ELF-1 (cell line): ENCODE results near the gene PACSIN3.

Experiments used
- DNase-seq: peaks from one replicate; pipeline ENCODE4 v3.0.0-alpha.2; 2016; ENCODE audit warnings: low read depth, low spot score

PACSIN3 gene

DNA sequence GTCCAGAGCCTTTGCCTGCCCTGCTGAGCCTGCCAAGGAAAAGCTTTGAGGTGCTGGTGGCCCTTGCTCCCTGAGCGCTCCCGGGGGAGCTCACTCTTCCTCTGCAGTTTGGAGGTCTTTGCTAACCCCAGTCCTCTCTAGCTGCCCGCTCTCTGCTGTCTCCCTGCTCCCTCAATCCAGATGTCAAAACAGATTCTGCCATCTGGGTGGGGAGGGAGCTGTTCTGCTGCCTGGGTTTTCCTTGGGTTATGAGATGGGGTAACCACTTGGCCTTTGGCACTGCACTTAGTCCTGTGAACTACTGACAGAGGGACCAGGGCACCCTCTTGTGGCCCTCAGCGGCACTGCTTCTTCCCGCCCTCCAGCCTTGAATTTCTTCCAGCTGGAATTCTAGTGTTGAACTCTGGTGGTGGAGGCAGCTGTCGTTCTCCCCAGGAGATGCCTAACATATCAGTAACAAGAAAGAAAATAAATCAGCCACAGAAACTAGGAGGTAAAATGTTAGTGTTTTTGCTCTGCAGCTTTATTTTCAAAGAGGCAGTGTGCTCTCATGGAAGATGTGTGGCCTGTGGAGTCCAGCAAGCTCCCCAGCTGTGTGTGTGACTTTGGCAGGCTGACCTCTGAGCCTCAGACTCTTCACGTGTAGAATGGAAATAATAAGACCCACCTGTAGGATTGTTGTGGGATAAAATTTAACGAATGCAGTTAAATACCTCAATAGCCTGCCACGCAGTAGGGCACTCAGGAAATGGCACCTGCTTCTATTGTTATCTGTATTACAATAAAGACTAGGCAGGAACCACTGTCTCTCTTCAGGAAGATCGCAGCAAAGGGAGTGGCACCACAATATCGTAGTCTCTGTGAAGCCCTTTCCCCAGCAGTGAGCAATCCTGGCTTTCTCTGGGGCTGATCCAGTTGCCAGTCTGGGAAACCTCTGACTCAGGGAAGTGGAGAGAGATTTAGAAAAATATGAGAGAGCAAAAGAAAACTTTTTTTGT is 33.0 kb downstream of the PACSIN3 start:
- DNase-seq, result peak; percentile 93

DNA sequence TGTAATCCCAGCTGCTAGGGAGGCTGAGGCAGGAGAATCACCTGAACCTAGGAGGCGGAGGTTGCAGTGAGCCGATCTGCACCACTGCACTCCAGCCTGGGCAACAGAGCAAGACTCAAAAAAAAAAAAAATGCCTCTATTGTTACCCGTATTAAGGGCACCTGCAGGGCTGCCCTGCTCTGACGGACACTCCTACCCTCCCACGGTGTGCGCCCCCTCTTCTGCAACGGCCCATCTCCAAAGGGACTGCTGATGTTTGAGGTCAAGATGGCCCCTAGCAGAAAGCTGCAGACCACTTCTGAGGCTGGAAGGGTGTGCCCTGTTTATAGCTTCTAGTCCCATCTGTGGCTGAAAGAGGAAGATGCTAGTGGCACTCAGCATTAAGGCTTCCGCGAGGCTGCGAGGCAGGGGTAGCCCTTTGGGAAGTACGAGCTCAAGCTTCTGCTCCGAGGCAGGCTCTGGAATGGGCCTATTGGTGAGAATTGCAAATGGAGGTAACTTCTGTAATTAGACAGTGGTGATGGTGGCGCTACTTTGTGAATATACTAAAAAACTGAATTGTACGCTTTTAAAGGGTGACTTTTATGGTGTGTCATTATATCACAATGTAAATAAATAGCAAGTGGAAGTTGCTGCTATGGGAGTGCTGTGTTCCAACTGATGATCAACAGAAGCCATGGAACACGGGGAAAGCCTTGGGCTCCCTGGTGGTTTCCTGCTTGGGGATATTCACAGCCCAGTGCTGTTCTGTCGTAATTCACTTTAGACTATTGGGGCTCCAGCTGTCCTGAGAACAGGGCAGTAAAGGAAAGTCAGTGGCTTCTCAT is 33.9 kb downstream of the PACSIN3 start:
- no peak for DNase-seq

DNA sequence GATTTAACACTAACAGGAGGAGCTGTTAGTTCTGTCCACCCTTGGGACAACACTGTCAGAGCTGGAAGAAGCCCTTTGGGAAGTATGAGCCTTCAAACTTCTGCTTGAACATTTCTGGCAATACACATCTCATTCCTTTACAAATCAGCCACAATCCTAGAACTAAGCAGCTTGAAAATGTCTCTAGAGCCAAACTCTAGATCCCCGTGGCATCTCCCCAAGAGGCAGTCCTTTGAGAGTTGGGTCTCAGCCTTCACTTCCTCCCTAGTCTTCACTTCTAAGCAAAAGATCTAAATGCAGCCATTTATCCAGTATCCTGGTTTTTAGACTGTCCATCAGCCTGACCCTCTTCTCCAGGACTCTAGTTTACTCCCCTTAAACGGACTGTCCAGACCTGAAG is 36.5 kb downstream of the PACSIN3 start:
- no peak for DNase-seq

DNA sequence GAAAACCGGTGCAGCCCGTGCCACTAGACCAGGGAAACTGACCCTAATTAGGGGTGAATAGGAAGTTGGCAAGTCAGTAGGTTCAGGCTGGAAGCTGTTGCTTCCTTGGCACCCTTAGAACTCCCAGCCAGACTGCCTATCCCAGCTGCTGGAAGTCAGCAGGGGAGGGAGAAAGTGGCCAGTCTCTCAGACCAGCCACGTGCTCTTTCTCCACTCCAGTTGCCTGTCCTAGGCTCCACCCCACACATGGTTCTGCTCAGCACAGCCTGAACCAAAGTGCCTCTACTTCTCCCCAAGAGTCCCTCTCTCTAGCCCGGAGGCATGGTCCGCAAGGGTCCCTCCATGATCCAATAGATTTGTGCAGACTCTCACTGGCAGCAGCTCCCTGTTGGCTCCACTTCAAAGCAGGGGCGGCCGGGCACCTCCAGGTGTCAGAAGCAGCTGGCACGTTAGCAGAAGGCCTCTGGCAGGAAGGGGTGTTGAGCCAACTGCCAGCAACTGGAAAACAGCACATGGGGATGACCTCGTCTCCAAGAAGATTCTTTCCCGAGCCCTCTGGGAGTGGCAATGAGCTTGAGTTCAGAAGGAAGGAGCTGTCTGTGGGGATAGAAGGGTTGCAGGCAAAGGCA is 37.2 kb downstream of the PACSIN3 start:
- DNase-seq, result no peak

DNA sequence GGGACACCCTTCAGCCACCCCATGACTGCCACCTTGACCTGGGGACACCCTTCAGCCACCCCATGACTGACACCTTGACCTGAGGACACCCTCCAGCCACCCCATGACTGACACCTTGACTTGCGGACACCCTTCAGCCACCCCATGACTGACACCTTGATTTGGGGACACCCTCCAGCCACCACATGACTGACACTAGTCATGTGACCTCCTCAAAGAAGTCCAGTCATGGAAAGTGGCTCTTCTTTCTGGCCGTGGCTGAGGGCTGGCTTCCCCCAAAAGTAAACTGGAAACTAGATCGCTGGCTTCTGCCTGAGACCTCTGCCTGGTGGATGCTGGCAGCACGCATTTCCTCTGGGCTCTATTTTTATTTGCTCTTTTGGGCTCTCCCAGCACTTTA is 38.0 kb downstream of the PACSIN3 start:
- DNase-seq, result no peak

DNA sequence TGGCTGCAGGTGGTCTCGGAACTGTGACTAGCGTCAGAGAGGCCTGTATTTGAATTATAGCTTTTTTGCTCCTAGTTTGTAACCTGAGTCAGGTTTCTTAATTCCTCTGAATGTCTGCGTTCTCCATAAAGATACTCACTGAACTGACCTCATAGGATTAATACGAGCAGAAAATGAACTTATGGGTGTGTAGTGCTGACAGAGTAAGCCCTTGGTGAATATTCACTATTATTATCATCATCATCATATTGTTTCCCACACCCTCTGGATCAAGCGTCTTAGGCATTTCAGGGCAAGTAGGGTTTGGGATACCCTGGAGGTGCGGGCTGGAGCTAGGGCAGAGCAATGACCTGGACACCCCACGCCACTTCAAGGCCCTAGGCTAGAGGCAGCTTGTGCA is 38.6 kb downstream of the PACSIN3 start:
- DNase-seq, result no peak

DNA sequence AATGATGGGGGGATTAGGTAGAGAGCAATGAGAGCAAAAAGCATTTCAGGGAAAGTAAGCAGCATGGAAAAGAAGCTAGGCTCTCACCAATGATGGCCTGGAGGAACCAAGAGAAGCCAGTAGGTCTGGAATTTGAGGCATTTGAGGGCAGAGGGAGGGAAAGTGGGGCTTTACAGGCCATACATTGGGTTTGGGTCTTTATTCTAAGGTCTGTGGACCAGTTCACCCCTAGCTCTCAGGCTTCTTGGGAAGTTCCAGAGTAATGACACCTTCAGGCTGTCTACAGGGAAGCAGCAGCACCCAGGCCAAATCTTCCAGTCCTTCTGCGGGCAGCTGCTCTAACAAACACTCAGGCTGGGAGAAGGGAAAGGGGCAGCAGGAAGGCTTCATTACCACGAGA is 39.0 kb downstream of the PACSIN3 start:
- peak; percentile 73 for DNase-seq

DNA sequence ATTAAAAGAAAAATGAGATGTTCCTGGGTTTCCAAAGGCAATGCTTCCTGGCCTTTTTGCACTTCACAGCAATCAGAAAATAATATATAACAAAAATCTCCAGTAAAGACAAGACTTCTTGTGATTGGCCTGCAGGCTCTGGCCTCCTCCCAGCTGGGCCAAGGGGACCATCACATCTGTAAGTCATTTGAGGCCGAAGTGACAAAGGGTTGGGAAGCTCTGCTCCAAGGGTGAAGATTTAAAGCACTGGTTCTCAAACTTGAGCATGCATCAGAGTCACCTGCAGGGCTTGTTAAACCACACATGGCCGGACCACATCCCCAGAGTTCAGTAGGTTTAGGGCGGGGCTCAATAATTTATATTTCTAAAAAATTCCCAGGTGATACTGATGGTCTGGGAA is 41.7 kb downstream of the PACSIN3 start:
- no peak for DNase-seq

DNA sequence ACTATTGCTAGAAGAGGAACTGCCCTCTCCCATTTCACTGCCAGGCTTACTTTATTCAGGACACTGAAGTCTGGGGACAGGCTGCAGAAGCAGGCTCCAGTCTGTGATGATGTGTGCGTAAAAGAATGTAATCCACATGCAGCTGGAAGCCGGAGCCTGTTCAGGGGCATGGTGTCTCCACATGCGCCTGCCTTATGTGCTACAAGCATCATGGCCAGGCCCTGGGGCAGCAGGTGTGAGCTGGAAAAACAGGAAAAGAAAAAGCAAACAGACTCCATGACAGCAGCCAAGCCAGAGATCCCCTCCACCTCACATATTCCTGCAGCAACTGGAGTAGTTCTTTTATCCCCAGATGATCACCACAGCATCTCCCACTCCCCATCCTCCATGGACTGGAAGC is 42.9 kb downstream of the PACSIN3 start:
- peak; percentile 92 for DNase-seq

DNA sequence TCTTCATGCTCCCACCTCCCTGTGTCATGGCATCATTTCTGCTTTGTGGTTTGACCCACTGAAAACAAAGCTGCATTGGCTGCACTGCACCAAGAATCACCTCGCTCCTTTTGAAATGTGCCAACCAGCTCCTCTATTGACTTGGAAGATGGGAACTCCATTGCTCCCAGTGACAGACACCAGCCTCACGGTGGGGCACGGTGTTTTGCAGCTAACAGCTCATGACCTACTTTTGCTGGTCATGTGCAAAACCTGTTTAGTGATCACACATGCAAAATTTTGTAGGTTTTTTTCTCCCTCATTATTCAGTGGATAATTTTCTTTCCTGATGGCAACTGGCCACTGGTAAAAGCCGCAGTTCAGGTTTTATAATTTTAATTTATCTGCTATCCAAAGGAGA is 46.4 kb downstream of the PACSIN3 start:
- DNase-seq, result no peak

DNA sequence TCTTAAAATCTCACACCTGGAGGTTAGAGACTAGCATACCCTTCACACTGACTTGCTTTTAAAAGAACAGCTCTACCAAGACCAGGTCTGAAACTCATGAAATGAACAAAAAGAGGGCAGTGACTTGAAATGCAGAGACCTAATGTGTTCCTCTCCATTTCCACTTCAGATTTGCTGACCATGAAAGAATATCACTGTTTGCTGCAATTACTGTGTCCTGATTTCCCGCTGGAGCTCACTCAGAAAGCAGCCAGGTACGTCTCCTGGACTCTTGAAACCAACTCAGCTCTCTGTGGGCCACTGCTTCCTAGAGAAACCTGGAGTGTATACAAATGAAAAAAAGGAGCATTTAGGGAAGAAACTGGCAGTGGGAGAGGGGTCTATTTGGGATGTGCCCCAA is 48.8 kb downstream of the PACSIN3 start:
- DNase-seq, result no peak

DNA sequence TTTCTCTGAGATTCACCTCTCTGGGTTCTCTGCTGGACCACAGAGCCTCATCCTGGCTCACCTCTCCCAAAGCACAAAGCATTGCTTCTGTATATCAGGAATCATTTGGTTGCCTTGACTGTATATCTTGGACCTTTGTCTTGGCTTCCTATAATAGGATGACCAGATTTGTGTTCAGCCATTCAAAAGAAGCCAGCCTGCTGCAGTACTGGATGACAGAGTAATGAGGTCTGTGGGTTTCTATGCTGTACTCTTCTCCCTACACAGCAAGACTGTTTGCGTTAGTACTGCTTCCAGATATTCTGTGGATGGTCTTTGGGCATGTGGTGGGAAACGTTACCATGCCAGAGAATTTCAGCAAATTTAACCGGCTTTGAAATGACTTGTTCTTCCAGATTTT is 49.3 kb downstream of the PACSIN3 start:
- DNase-seq, result no peak

DNA sequence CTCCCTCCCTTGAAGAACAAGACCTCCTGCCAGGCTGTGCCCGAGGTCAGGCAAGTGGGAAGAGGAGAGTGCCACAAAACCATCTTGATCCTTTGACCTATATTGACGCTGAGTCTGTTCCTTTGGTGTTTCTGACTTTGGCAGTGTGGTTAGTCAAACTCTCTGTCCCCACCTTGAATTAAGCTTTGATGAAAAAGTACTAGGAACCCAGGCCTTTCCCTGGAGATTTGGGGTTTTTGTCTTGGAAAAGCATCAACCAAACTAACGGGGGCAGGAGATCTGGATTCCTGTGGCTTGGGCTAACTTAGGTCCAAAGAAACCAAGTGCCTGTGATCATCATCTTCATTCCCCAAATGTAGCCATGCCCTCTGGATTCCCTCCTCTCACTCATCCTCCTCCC is 49.9 kb downstream of the PACSIN3 start:
- no peak for DNase-seq

DNA sequence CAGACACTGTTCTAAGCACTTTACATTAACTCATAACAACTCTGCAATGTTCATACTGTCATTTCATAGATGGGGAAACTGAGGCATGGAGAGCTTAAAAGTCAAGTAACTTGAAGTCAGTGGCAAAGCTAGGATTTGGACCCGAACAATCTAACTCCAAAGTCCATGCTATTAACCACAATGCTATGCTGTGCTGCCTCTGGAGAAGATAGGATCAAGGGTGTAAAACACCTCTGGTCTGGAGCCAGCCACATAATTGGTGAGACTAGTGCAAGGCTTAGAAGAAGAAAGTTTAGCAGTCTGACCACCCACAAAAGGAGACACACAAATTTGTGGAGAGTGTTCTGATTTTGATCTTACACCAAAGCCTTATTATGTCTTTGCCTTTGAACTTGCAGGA is 53.3 kb downstream of the PACSIN3 start:
- DNase-seq, result no peak

DNA sequence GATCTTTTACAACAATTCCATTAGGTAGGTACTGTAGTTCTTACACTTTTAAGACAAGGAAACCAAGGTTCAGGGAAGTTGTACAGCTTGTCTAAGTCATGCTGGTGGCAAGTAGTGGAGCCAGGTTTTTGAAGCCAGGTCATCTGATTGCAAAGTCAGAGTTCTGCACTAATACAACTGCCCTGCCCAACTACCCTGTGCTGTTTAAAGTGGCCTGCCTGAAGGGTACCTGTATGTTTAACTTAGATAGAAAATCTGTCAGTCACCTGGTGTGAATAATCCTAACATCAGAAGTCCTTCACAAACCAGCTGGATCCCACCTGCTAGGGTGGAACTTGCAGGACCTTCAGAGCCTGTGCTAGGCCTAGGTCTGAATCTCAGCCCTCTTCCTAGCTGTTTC is 53.7 kb downstream of the PACSIN3 start:
- no peak for DNase-seq

DNA sequence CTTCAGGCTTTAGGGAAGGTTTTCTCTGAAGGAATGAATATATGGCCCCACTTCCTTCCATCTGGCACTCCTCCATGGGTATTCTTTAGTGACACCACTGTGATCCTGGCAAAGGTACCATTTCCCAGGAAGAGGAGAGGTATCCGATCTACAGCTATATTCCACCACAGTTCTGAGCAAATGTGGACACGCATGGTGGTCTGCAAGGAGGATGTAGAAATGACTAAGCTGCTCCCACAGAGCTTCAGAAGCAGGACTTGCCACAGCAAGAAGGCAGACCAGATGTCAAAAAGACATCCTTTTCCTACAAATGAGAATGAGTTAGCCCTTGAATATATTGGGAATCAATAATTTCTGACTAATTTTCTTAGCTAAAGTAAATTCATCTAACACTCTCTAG is 55.1 kb downstream of the PACSIN3 start:
- no peak for DNase-seq

DNA sequence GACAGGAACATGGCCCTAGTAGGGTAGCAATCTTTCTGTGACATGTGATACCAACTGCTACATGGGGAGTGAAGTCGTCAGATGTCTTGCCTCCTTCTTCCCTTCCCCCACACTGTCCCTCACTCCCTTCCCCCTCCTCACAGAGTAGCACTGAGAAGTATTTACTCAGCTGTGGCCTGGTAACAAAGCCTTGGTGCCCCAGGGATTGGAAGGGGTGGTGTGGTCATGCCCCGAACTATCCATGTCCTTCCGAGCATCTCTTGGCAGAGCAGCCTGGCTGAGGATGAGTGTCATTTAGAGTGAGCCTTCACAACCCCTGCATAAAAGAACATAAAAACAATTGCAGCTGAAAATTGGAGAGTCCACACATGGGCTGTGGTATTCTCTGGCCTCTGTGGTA is 55.7 kb downstream of the PACSIN3 start:
- peak; percentile 71 for DNase-seq
